A549 (cell line): ENCODE results near the gene ADGRB2. TPM values are rescaled to one million over a fixed set of nuclear protein-coding genes. Genes with fewer than 3 reads are reported as not detected.

ENCODE experiments used
- ATAC-seq, 2 experiments: fragments of 200-7000 bp in 1 of 2; fragments of >200 bp in 1 of 2; cut with Nextera tagmentation in 1 of 2; cut with Tn5 transposase in 1 of 2; 3 replicates each; pipeline versions ENCODE4 v1.8.0 to v1.9.1; 2018 to 2020; ENCODE audit warnings: mild to moderate bottlenecking in 1 of 2, moderate library complexity in 1 of 2
- CTCF ChIA-PET: fragments of 300-600 bp; sonication (Branson Sonifier 250); formaldehyde crosslinking; extraction: SDS; loops from one replicate; lab custom pipeline; 2021; ENCODE audit warnings: antibody characterized with exemption, inconsistent platforms; lab: Yijun Ruan, JAX
- POLR2A ChIA-PET: fragments of 350-600 bp; formaldehyde crosslinking; extraction: SDS; loops from one replicate; lab custom pipeline; 2021; ENCODE audit warnings: antibody characterized with exemption, inconsistent platforms; lab: Yijun Ruan, JAX
- DNase-seq, 2 experiments: peaks; one replicate each; pipeline versions ENCODE4 v3.0.0 to v3.0.0-alpha.2; 2011 to 2016; ENCODE audit warnings: low read depth in 1 of 2, low spot score in 1 of 2
- FAIRE-seq: peaks from 2 replicates; lab custom pipeline; 2011; peaks lifted over from hg19 to GRCh38; lab: Jason Lieb, UNC
- H3K27ac ChIP-seq, 2 experiments: fragments of >200 bp; sonication (Bioruptor Twin); formaldehyde crosslinking; 3 replicates each; pipeline ENCODE4 v1.5.1; 2016 to 2017
- H3K4me1 ChIP-seq: fragments of >200 bp; sonication (Bioruptor Twin); formaldehyde crosslinking; 3 replicates; pipeline ENCODE4 v1.6.1; 2016
- H3K4me2 ChIP-seq: fragments of >200 bp; sonication (Bioruptor Twin); formaldehyde crosslinking; 3 replicates; pipeline ENCODE4 v1.6.1; 2016
- H3K4me3 ChIP-seq: fragments of >200 bp; sonication (Bioruptor Twin); formaldehyde crosslinking; 3 replicates; pipeline ENCODE4 v1.5.1; 2016
- H3K9me3 ChIP-seq: fragments of >200 bp; sonication (Bioruptor Twin); formaldehyde crosslinking; 3 replicates; pipeline ENCODE4 v1.6.1; 2016
- ATOH8 ChIP-seq: fragments of 250-450 bp; sonication (Bioruptor Pico); IDR thresholded peaks from 2 replicates; pipeline ENCODE4 v1.5.0; 2020; ENCODE audit warnings: low read depth, mild to moderate bottlenecking, moderate library complexity
- CBX2 ChIP-seq: fragments of 200-600 bp; sonication (generic); IDR thresholded peaks from 2 replicates; pipeline ENCODE4 v1.6.1; 2016; ENCODE audit warnings: low read depth, mild to moderate bottlenecking, borderline replicate concordance
- CTCF ChIP-seq: fragments of >200 bp; sonication (Bioruptor Twin); formaldehyde crosslinking; IDR thresholded peaks from 3 replicates; pipeline ENCODE4 v1.5.1; 2016
- EHF ChIP-seq: fragments of 250-450 bp; sonication (Bioruptor Pico); IDR thresholded peaks from 2 replicates; pipeline ENCODE4 v1.5.0; 2020; ENCODE audit warnings: mild to moderate bottlenecking
- ELK1 ChIP-seq: fragments of 150-350 bp; IDR thresholded peaks from 2 replicates; pipeline ENCODE4 v1.6.1; 2014; ENCODE audit warnings: low read depth, mild to moderate bottlenecking, low read length
- ESRRA ChIP-seq: fragments of 150-350 bp; IDR thresholded peaks from 2 replicates; pipeline ENCODE4 v1.6.1; 2014; ENCODE audit warnings: mild to moderate bottlenecking, low read length, borderline replicate concordance
- HDAC2 ChIP-seq: fragments of 200-600 bp; sonication (generic); IDR thresholded peaks from 2 replicates; pipeline ENCODE4 v1.6.1; 2016
- HEYL ChIP-seq: fragments of 250-450 bp; sonication (Bioruptor Pico); IDR thresholded peaks from 2 replicates; pipeline ENCODE4 v1.8.0; 2021; ENCODE audit warnings: mild to moderate bottlenecking, moderate library complexity
- HMGXB4 ChIP-seq: fragments of 250-450 bp; sonication (Bioruptor Pico); IDR thresholded peaks from 2 replicates; pipeline ENCODE4 v1.5.0; 2021; ENCODE audit warnings: mild to moderate bottlenecking, moderate library complexity, borderline replicate concordance
- HOXA7 ChIP-seq: fragments of 250-450 bp; sonication (Bioruptor Pico); IDR thresholded peaks from 2 replicates; pipeline ENCODE4 v1.5.0; 2020; ENCODE audit warnings: mild to moderate bottlenecking, moderate library complexity
- HOXB5 ChIP-seq: fragments of 250-450 bp; sonication (Bioruptor Pico); IDR thresholded peaks from 2 replicates; pipeline ENCODE4 v1.5.0; 2020; ENCODE audit warnings: mild to moderate bottlenecking, moderate library complexity
- KDM1A ChIP-seq: fragments of 200-600 bp; sonication (generic); IDR thresholded peaks from 2 replicates; pipeline ENCODE4 v1.6.1; 2016; ENCODE audit warnings: low read depth, mild to moderate bottlenecking
- KDM5A ChIP-seq: fragments of 200-600 bp; sonication (generic); IDR thresholded peaks from 2 replicates; pipeline ENCODE4 v1.6.1; 2016; ENCODE audit warnings: antibody characterized with exemption, mild to moderate bottlenecking
- NFE2L2 ChIP-seq: fragments of 150-350 bp; conservative IDR thresholded peaks from 2 replicates; pipeline ENCODE4 v1.6.1; 2014; ENCODE audit warnings: low read length
- RFX5 ChIP-seq: fragments of 450-650 bp; IDR thresholded peaks from 2 replicates; pipeline ENCODE4 v1.7.1; 2014; ENCODE audit warnings: antibody characterized with exemption, mild to moderate bottlenecking, moderate library complexity
- RNF2 ChIP-seq: fragments of 200-600 bp; sonication (generic); IDR thresholded peaks from 2 replicates; pipeline ENCODE4 v1.6.1; 2016; ENCODE audit warnings: low read depth, mild to moderate bottlenecking, antibody characterized with exemption, moderate library complexity, borderline replicate concordance
- SREBF2 ChIP-seq: fragments of 450-650 bp; IDR thresholded peaks from 2 replicates; pipeline ENCODE4 v1.6.1; 2014; ENCODE audit warnings: mild to moderate bottlenecking, moderate library complexity
- TFCP2L1 ChIP-seq: fragments of 250-450 bp; sonication (Bioruptor Pico); IDR thresholded peaks from 2 replicates; pipeline ENCODE4 v1.5.0; 2021; ENCODE audit warnings: mild to moderate bottlenecking
- ZC3H11A ChIP-seq: fragments of 450-650 bp; IDR thresholded peaks from 2 replicates; pipeline ENCODE4 v1.6.1; 2014; ENCODE audit warnings: antibody characterized with exemption, mild to moderate bottlenecking
- ZSCAN20 ChIP-seq: fragments of 250-450 bp; sonication (Bioruptor Pico); IDR thresholded peaks from 2 replicates; pipeline ENCODE4 v1.8.0; 2022; ENCODE audit warnings: mild to moderate bottlenecking, moderate library complexity
- WGBS: methylation state at CpG from one replicate; pipeline ENCODE4 v1.1.6; 2017; ENCODE audit errors: missing lambda C conversion rate; 5-methylcytosine and 5-hydroxymethylcytosine counted together
- polyA minus RNA-seq: library from RNA; depleted of rRNA, polyadenylated mRNA; stranded (reverse); fragments of >200 nt; gene quantifications from 2 replicates; pipeline ENCODE4 v1.2.3, GENCODE V29; 2011; rRNA and poly(A)+ RNA removed
- polyA plus RNA-seq, 4 experiments: library from polyadenylated mRNA; depleted of rRNA in 3 of 4; stranded (reverse); fragments of >200 nt; fragmentation: RNase III in 1 of 4; extraction: RNeasy Plus Mini Kit Qiagen cat#74134 plus additional on column Dnase treatment in 1 of 4; gene quantifications; 2 replicates in 3 of 4; 3 replicates in 1 of 4; pipeline ENCODE4 v1.2.3, GENCODE V29; 2011 to 2017

The ADGRB2 gene
- polyA plus RNA-seq (2011; rRNA removed) (2.3 and 2.7 TPM in 2 replicates), polyA plus RNA-seq (2017; fragmentation: RNase III; extraction: RNeasy Plus Mini Kit Qiagen cat#74134 plus additional on column Dnase treatment) (6.3 to 7.0 TPM (median 6.6 TPM) in 3 replicates), polyA minus RNA-seq (2.5 and 3.3 TPM in 2 replicates)
- polyA plus RNA-seq (2012; cell fraction: cytosol; rRNA removed), result 6.5 and 9.5 TPM in 2 replicates
- 28.3 and 34.0 TPM in 2 replicates for polyA plus RNA-seq (2012; cell fraction: nucleus; rRNA removed)

GRCh38 chr1:31764312-31765040 lies at the start of gene ADGRB2:
TSS of gene ADGRB2 (minus strand) at chr1:31764340. CDS start at chr1:31757221, 7,119 bp downstream.
- ATAC-seq, result peak; percentile 16 to 21; a peak in 4 of 6 replicates
- FAIRE-seq, result no peak
- Histone ChIP-seq H3K4me3 (peak within 1 kb of the TSS; percentile 67), H3K4me1 (peaks cover 43% of the 10 kb centered on the region), H3K9me3 (no peaks in the 10 kb centered on the region), H3K4me2 (peak within 1 kb of the TSS; percentile 99), H3K27ac (peak within 1 kb of the TSS; percentile 76 to 98)
- TF ChIP-seq RNF2 (no peak), ZSCAN20 (CRISPR knock-in tag) (no peak), CBX2 (no peak), CTCF (peak; percentile 29; the same call in 2 of the 3 replicates), NFE2L2 (no peak), HEYL (no peak), KDM5A (no peak), ESRRA (no peak)
- ChIA-PET POLR2A (no interaction called here), CTCF (interaction anchor here (1.3 to 14.7 kb wide), 4 partner anchors 19 to 200 kb away, joined by 3 to 242 read pairs (median 5); no protein-coding TSS in a partner anchor)
- WGBS, result 30% methylated on average over 9 of the region's 59 CpGs
- peak in 1 of 2 experiments; percentile 35 for DNase-seq

GRCh38 chr1:31812158-31812829 lies 48.2 kb upstream of the ADGRB2 start:
- Histone ChIP-seq H3K4me1 (no peaks in the 10 kb centered on the region), H3K4me3 (no peak overlapping the region), H3K9me3 (no peaks in the 10 kb centered on the region), H3K4me2 (no peak overlapping the region), H3K27ac (no peak overlapping the region)
- ChIA-PET POLR2A (no interaction called here), CTCF (interaction anchor here (0.8 to 1.2 kb wide), 4 partner anchors 10 to 152 kb away, joined by 3 to 5 read pairs (median 4); no protein-coding TSS in a partner anchor)
- TF ChIP-seq KDM1A (0 out of 2 replicates have a peak, but pooled peaks have one; percentile 47), ATOH8 (CRISPR knock-in tag) (no peak), HDAC2 (no peak), RFX5 (no peak), HOXA7 (CRISPR knock-in tag) (no peak)
- ATAC-seq (no peak), FAIRE-seq (no peak), DNase-seq (no peak)
- 79% methylated on average over 9 of the region's 9 CpGs for WGBS

- Histone ChIP-seq H3K4me1 (no peaks in the 10 kb centered on the region), H3K4me2 (no peak overlapping the region), H3K9me3 (no peaks in the 10 kb centered on the region), H3K4me3 (no peak overlapping the region)
- POLR2A ChIA-PET, result no interaction called here
- DNase-seq, result peak in 1 of 2 experiments; percentile 27
- WGBS, result 54% methylated on average over 7 of the region's 7 CpGs
- no peak for FAIRE-seq
- no peak for TF ChIP-seq ELK1
- TF ChIP-seq SREBF2, result no peak
- TF ChIP-seq HMGXB4, result no peak
- TF ChIP-seq ZC3H11A, result no peak
- TF ChIP-seq HOXB5, result no peak
- TF ChIP-seq TFCP2L1 (CRISPR knock-in tag), result no peak
- TF ChIP-seq EHF (CRISPR knock-in tag), result no peak
- no peak for TF ChIP-seq ZSCAN20 (CRISPR knock-in tag)
- TF ChIP-seq, all 56 proteins: peak for 0
- CTCF ChIA-PET, result interaction anchor here (0.8 to 1.2 kb wide), 2 partner anchors 10 to 152 kb away, joined by 3 to 5 read pairs; no protein-coding TSS in a partner anchor
- H3K27ac ChIP-seq, result no peak overlapping the region
- ATAC-seq, result no peak
Measured at GRCh38 chr1:31811605-31812004, 47.5 kb upstream of the ADGRB2 start.
